ENCODE measurements around the gene SOAT2. TPM values are rescaled to one million over a fixed set of nuclear protein-coding genes. Genes with fewer than 3 reads are reported as not detected.
A peak's percentile ranks its signal among the peaks of the same experiment; 100 is the strongest.

SOAT2 gene
- total and polyA plus RNA-seq, 4 donors: 0.48 to 9.4 (median 1.3) TPM

- peaks cover 0 to 9% (median 0%) of the 10 kb centered on the region in 4 donors for H3K36me3 ChIP-seq (ENCODE audit: control insufficient read depth in 4 of 4, insufficient read depth in 3 of 4, low read depth in 1 of 4, low read length in 3 of 4)
- WGBS: 78% methylated on average over 14 of the region's 14 CpGs
- no peak overlapping the region for H3K4me3 ChIP-seq (ENCODE audit: low read depth in 1 of 3, low read length in 3 of 3)
- no peaks in the 10 kb centered on the region for H3K27me3 ChIP-seq (ENCODE audit: control insufficient read depth in 4 of 4, insufficient read depth in 4 of 4, low read length in 3 of 4)
- H3K27ac ChIP-seq (ENCODE audit: low read depth in 1 of 2, low read length in 2 of 2): peak overlapping the region; percentile 69 to 83
- H3K9me3 ChIP-seq (ENCODE audit: control insufficient read depth in 4 of 4, low read length in 3 of 4): no peaks in the 10 kb centered on the region
- no peak for DNase-seq (ENCODE audit: low spot score)
- TF ChIP-seq GABPA (IDR thresholded peaks at IDR 0.05 in 1 of 2, conservative IDR thresholded peaks at IDR 0.05 in 1 of 2) (no peak), MAX (IDR thresholded peaks at IDR 0.05) (no peak), EGR1 (IDR thresholded peaks at IDR 0.05; ENCODE audit: low read depth in 2 of 2) (no peak), TAF1 (conservative IDR thresholded peaks at IDR 0.05) (no peak), REST (IDR thresholded peaks at IDR 0.05) (no peak), HNF4G (IDR thresholded peaks at IDR 0.05) (no peak), ATF3 (IDR thresholded peaks at IDR 0.05) (no peak), CTCF (IDR thresholded peaks at IDR 0.05; ENCODE audit: low read depth, low read length, missing input control) (no peak), FOXA2 (IDR thresholded peaks at IDR 0.05) (no peak), ZBTB33 (IDR thresholded peaks at IDR 0.05) (no peak), JUND (IDR thresholded peaks at IDR 0.05) (no peak), SP1 (IDR thresholded peaks at IDR 0.05) (no peak), FOXA1 (IDR thresholded peaks at IDR 0.05) (no peak), YY1 (IDR thresholded peaks at IDR 0.05) (no peak)
- H3K9ac ChIP-seq (ENCODE audit: low read depth in 1 of 2, low read length in 2 of 2): no peak overlapping the region
- H3K4me1 ChIP-seq (ENCODE audit: control insufficient read depth in 4 of 4, insufficient read depth in 4 of 4, low read length in 3 of 4): peaks cover 15 to 69% (median 57%) of the 10 kb centered on the region in 4 donors
Observed at GRCh38 chr12:53170876-53171724, 67.8 kb downstream of the SOAT2 start.
